Occipital lobe (tissue), 2 donors: ENCODE measurements around the gene CNKSR1. TPM values are rescaled to one million over a fixed set of nuclear protein-coding genes. Genes with fewer than 3 reads are reported as not detected.

Experiments used
- DNase-seq: peaks from one replicate; lab custom pipeline; 2025; lab: John Stamatoyannopoulos, UW
- total RNA-seq: library from RNA; depleted of rRNA; stranded (reverse); fragments of >200 nt; gene quantifications from one replicate; pipeline ENCODE4 v1.2.3, GENCODE V29; 2014

Gene CNKSR1
- total RNA-seq, 1 donor from 2014 or later = 3.1 TPM

DNA sequence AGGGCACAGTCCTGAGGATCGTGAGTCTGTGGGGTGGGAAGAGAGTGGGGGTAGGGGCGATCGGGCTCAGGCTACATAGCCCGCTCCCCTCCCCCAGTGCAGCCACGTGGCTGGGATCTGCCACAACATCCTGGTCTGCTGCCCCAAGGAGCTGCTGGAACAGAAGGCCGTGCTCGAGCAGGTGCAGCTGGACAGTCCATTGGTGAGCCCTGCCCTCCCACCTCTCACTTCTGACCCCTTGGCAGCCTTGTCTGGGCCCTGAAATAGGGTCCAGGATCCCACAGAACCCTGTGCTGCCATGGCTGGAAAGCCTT lies 5.0 kb downstream of the CNKSR1 start:
- no peak for DNase-seq

DNA sequence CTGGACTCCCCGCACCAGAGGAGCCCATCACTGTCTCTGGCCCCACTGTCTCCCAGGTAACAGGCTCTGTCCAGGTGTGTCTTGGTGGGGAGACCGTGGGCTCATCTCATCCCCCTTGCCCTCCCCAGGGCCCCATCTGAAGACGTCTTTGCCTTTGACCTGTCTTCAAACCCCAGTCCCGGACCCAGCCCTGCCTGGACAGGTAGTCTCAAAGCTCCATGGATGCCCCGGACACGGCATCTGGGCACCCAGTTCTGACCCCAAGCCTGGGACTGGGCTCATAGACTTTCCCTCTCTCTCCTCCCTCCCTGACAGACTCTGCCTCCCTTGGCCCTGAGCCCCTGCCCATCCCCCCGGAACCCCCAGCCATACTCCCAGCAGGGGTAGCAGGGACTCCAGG lies 6.8 kb downstream of the CNKSR1 start:
- DNase-seq = no peak

DNA sequence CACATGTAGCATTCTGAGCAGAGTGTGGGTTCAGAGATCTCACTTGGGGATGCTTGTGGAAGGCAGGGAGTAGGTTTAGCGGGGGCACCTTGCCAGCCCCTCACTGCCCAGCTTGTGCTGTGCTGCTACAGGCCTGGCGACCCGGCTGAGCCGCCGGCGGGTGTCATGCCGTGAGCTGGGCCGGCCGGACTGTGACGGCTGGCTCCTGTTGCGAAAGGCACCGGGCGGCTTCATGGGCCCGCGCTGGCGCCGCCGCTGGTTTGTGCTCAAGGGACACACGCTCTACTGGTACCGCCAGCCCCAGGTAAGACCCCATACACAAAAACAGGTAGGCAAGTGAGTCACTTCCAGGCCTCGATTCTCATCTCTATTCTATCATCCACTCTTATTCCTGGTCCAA lies 7.6 kb downstream of the CNKSR1 start:
- DNase-seq = no peak

- no peak for DNase-seq
Observed at GRCh38 chr1:26187882-26188281, 10.6 kb downstream of the CNKSR1 start.

GRCh38 chr1:26188477-26188876 lies 11.2 kb downstream of the CNKSR1 start:
- no peak for DNase-seq

DNA sequence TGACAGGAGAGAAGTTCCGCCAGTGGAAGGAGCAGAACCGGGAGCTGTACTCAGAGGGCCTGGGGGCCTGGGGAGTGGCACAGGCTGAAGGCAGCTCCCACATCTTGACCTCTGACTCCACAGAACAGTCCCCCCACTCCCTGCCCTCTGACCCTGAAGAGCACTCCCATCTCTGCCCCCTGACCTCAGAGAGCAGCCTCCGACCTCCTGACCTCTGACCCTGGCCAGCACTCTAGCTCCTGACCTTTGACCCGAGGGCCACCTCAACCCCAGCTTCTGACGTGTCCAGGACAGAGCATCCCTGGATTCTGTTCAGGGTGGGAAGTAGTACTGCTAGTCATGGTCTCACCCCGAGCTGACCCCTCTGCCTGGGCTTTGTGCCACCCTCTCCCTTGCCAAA lies 12.0 kb downstream of the CNKSR1 start:
- no peak for DNase-seq

DNA sequence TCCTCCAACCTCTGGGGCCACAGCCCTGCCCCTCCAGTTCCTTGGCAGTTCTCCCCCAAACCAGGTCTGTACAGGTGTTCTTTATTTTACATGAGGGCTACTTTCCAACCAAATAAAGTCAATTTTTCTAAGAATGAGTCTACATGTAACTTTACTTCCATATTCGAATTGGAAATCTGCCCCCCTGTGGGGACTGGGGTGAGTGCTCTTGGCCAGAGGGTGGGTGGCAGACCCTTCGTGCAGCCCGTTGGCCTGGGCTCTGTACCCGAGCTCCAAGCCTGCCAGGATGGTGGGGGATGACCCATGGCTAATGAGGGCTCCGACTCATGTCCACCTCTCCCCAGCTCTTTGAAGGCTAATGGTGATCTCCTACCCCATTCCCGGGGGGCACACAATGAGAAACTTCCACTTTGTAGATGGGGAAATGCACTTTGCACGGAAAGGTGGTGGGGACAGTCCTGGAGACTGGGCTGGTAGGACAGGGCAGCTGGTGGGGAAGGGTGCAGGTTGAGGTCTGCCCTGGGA lies 12.5 kb downstream of the CNKSR1 start:
- no peak for DNase-seq

- no peak for DNase-seq
Observed at GRCh38 chr1:26190373-26190987, 13.2 kb downstream of the CNKSR1 start, which contains the start of gene CATSPER4. TSS of gene CATSPER4 (plus strand) at chr1:26190602. CDS start at chr1:26190628, 26 bp downstream.

DNA sequence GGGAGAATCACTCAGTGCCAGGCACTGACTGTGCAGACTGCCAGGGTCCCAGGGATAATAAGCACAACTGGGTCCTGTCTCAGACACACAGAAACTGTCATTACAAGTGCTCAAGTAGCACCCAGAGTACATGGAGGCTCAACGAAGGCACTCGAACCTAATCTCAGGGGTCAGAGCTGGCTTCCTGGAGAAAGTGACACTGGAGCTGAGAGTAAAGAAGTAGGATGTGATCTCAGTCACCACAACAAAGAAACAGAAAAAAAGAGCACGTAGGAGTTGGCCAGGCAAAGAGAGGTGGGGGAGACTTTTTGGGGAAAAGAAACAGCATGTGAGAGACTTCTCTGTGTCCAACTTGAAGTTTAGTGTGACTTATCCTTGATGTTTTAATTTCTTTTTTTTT lies 14.4 kb downstream of the CNKSR1 start:
- no peak for DNase-seq

GRCh38 chr1:26195805-26196204 lies 18.5 kb downstream of the CNKSR1 start:
- no peak for DNase-seq

DNA sequence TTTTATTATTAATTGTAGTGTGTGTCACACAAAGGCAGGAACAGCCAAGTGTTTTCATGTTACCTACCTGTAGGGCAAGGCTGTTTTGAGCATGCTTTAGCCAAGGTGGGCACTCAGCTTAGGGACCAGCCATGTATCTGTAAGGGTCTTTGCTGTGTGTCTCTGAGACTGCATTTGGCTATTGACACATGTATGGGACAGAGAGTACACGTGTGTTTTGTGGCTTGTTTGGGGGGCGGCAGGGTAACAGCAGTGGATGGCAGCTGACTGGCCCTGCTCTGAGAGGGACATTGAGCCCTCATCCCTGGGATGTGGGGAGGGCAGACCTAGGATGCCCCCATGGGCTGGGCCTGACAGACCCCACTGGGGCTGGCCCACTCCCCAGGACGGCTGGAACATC lies 20.0 kb downstream of the CNKSR1 start:
- DNase-seq = no peak

GRCh38 chr1:26197813-26198212 lies 20.5 kb downstream of the CNKSR1 start:
- DNase-seq = no peak

- DNase-seq = no peak
Observed at GRCh38 chr1:26200413-26200812, 23.1 kb downstream of the CNKSR1 start.

DNA sequence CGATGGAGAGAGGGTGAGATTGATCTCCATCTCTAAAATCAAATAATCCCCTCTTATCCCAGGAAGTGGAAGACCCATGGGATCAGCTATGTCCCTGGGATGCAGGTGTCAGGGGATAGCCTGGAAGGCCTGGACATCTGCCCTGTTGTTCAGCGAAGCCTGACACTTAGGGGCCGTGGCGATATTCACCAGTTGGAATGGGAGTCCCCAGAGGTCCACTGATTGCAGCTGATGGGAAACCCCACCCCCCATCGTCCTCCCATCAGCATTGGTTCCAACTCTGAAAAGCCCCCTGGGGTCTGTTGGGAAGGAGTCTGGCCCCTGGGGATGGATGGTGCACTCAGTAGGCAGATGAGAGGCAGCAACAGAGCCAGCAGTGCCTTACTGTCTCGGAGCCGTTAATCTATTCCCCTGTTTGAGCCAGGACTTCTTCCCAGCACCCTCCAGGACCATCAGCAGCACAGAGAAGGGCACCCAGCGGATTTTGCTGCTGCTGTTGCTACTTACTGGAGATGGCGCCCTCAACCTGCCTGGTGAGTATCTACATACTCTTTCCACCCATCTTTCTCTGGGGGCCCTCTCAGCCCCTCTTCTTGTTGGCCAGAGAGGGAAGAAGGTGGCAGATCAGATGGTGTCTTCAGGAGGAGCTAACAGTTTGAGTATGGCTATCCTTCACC lies 26.5 kb downstream of the CNKSR1 start:
- DNase-seq = no peak

GRCh38 chr1:26210147-26210870 lies 33.0 kb downstream of the CNKSR1 start:
- DNase-seq = no peak

DNA sequence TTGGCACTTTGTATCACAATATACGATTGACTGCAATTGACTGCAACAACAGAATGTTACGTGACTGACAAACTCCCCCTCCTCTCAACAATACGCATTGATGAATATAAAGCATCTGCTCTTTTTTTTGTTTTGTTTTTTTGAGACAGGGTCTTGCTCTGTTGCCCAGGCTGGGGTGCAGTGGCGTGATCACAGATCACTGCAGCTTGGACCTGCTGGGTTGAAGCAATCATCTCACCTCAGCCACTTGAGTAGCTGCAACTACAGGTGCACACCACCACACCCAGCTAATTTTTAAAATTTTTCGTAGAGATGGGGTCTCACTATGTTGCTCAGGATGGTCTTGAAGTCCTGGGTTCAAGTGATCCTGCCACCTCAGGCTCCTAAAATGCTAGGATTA lies 35.4 kb downstream of the CNKSR1 start:
- no peak for DNase-seq

DNA sequence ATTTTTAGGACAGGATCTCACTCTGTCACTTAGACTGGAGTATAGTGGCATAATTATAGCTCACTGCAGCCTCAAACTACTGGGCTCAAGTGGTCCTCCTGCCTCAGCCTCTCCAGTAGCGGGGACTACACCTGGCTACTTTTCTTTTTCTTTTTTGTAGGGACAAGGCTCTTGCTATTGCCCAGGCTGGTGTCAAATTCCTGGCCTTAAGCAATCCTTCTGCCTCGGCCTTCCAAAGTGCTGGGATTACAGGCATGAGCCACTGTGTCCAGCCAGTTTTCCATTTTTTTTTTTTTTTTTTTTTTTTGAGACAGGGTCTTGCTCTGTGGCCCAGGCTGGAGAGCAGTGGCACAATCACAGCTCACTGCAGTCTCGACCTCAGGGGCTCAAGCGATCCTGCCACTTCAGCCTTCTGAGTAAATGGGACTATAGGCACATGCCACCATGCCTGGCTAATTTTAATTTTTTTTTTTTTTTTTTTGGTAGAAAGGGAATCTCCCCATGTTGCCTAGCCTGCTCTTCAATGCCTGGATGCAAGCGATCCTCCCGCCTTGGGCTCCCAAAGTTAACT lies 36.1 kb downstream of the CNKSR1 start:
- no peak for DNase-seq

DNA sequence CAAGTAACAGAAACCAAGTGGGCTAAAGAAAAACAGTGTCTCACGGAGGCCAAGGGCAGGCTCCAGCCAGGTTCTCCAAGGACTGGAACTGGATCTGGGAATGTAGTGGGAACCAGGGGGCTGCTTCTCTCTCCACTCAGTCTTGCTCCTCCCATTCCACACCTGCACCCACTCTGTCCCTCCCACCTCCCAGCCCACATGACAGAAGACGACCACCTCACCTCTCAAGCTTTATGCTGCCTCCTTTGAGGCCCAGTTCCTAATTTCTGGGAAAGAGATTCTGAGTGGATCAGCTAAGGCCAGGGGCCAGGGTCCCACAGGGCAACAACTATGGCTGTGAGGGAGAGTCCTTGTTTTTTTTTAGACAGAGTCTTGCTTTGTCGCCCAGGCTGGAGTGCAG lies 38.0 kb downstream of the CNKSR1 start:
- DNase-seq = no peak

- DNase-seq = no peak
Observed at GRCh38 chr1:26218906-26219494, 41.7 kb downstream of the CNKSR1 start.

- DNase-seq = no peak
Observed at GRCh38 chr1:26220199-26220912, 43.1 kb downstream of the CNKSR1 start.

DNA sequence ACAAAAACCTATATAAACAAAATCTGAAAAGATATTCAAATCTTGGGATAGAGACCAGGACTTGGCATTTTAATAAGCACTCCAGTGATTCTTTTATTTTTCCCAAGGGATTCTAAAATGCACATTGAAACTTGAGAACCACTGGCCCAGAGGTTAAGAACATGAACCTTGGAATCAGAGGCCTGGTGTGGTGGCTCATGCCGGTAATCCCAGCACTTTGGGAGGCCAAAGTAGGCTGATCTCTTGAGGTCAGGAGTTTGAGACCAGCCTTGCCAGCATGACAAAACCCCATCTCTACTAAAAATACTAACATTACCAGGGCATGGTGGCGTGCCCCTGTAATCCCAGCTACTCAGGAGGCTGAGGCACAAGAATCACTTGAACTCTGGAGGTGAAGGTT lies 43.8 kb downstream of the CNKSR1 start:
- no peak for DNase-seq
